Esophagus (tissue), 2 donors: ENCODE data around the gene PRR32. TPM values are rescaled to one million over a fixed set of nuclear protein-coding genes. Genes with fewer than 3 reads are reported as not detected.
"Not testable (repeated sequence)": the region's sequence is repeated elsewhere in the genome, so short reads cannot be mapped to it uniquely, and the experiment has no call there.

ENCODE experiments used
- H3K27ac ChIP-seq, 2 donors: one replicate each; pipeline ENCODE4 v1.5.1; 2013; ENCODE audit warnings: low read depth in 2 of 2, mild to moderate bottlenecking in 2 of 2, inconsistent platforms in 1 of 2, low read length in 1 of 2, moderate library complexity in 1 of 2
- H3K27me3 ChIP-seq, 2 donors: one replicate each; pipeline ENCODE4 v1.6.1; 2013; ENCODE audit warnings: low read length in 2 of 2, control low read depth in 1 of 2, mild to moderate bottlenecking in 1 of 2; ENCODE audit not compliant: insufficient read depth in 2 of 2, control insufficient read depth in 1 of 2
- H3K36me3 ChIP-seq, 2 donors: one replicate each; pipeline ENCODE4 v1.6.1; 2013; ENCODE audit warnings: low read length in 1 of 2; ENCODE audit not compliant: control insufficient read depth in 2 of 2, insufficient read depth in 2 of 2
- H3K4me1 ChIP-seq, 2 donors: one replicate each; pipeline ENCODE4 v1.6.1; 2013; ENCODE audit warnings: low read length in 1 of 2; ENCODE audit not compliant: control insufficient read depth in 2 of 2, insufficient read depth in 2 of 2
- H3K4me3 ChIP-seq, 2 donors: one replicate each; pipeline ENCODE4 v1.5.1; 2013; ENCODE audit warnings: low read length in 2 of 2, mild to moderate bottlenecking in 2 of 2, low read depth in 1 of 2, moderate library complexity in 1 of 2
- H3K9me3 ChIP-seq, 2 donors: one replicate each; pipeline ENCODE4 v1.6.1; 2013; ENCODE audit warnings: mild to moderate bottlenecking in 2 of 2, low read depth in 1 of 2, low read length in 1 of 2, moderate library complexity in 1 of 2; ENCODE audit not compliant: control insufficient read depth in 2 of 2, insufficient read depth in 1 of 2
- WGBS, 2 donors: extraction: QIAGEN DNeasy Blood & Tissue Kit; methylation state at CpG; one replicate each; pipeline ENCODE4 v1.1.7; 2013; 5-methylcytosine and 5-hydroxymethylcytosine counted together
- polyA plus RNA-seq, 2 donors: library from polyadenylated mRNA; stranded (reverse); fragments of 200-250 nt; gene quantifications; one replicate each; pipeline ENCODE4 v1.2.3, GENCODE V29; 2013
- donor health status: healthy with polysubstance abuse.
- donor health status: Bipolar disorder and iron deficiency.

Gene PRR32
- not detected for polyA plus RNA-seq

GRCh38 chrX:126819429-126819828 is at the start of gene PRR32:
Gene PRR32 (plus strand): TSS chrX:126819729. CDS start chrX:126819844, 115 bp downstream.
- H3K4me3 ChIP-seq = no peak within 1 kb of the TSS
- no peaks in the 10 kb centered on the region for H3K4me1 ChIP-seq
- H3K27me3 ChIP-seq = no peaks in the 10 kb centered on the region
- no peak within 1 kb of the TSS for H3K27ac ChIP-seq
- H3K9me3 ChIP-seq = no peaks in the 10 kb centered on the region
- no peaks in the 10 kb centered on the region for H3K36me3 ChIP-seq

GRCh38 chrX:126770179-126770578 is 49.4 kb upstream of the PRR32 start:
- Histone ChIP-seq H3K4me1 (no peaks in the 10 kb centered on the region), H3K27ac (no peak overlapping the region), H3K9me3 (no peaks in the 10 kb centered on the region), H3K4me3 (no peak overlapping the region), H3K27me3 (no peaks in the 10 kb centered on the region), H3K36me3 (no peaks in the 10 kb centered on the region)
- WGBS, 2 donors = 11 to 18% methylated on average over 5 of the region's 5 CpGs

- WGBS, 2 donors = 86 to 95% methylated on average over 2 of the region's 2 CpGs
- Histone ChIP-seq H3K4me3 (no peak overlapping the region), H3K27me3 (no peaks in the 10 kb centered on the region), H3K36me3 (no peaks in the 10 kb centered on the region), H3K27ac (no peak overlapping the region), H3K4me1 (no peaks in the 10 kb centered on the region), H3K9me3 (no peaks in the 10 kb centered on the region)
Measured at GRCh38 chrX:126785539-126785938, 34.0 kb upstream of the PRR32 start.

- H3K27me3 ChIP-seq = no peaks in the 10 kb centered on the region
- H3K9me3 ChIP-seq = no peaks in the 10 kb centered on the region
- WGBS, 2 donors = 72 to 74% methylated on average over 1 of the region's 1 CpG
Measured at GRCh38 chrX:126799059-126799458, 20.5 kb upstream of the PRR32 start.

GRCh38 chrX:126806784-126807183 is 12.7 kb upstream of the PRR32 start:
- 70 to 77% methylated on average over 3 of the region's 3 CpGs for WGBS, 2 donors

More at GRCh38 chrX:126799059-126799458, 20.5 kb upstream of the PRR32 start:
- Histone ChIP-seq H3K36me3 (no peaks in the 10 kb centered on the region), H3K27ac (no peak overlapping the region), H3K4me1 (no peaks in the 10 kb centered on the region), H3K4me3 (no peak overlapping the region)

GRCh38 chrX:126815806-126816205 is 3.7 kb upstream of the PRR32 start:
- Histone ChIP-seq H3K27ac (no peak overlapping the region), H3K4me3 (no peak overlapping the region), H3K27me3 (no peaks in the 10 kb centered on the region), H3K9me3 (no peaks in the 10 kb centered on the region), H3K36me3 (no peaks in the 10 kb centered on the region), H3K4me1 (no peaks in the 10 kb centered on the region)
- 16 to 37% methylated on average over 1 of the region's 1 CpG for WGBS, 2 donors

More at GRCh38 chrX:126806784-126807183, 12.7 kb upstream of the PRR32 start:
- not testable (repeated sequence) for H3K4me3 ChIP-seq, H3K4me1 ChIP-seq, H3K27me3 ChIP-seq, H3K9me3 ChIP-seq, H3K27ac ChIP-seq, H3K36me3 ChIP-seq

GRCh38 chrX:126820700-126821420 is 1.3 kb downstream of the PRR32 start:
- Histone ChIP-seq H3K36me3 (no peaks in the 10 kb centered on the region), H3K27ac (no peak overlapping the region)
- WGBS, 2 donors = 65 to 79% methylated on average over 12 to 13 of the region's 13 CpGs

GRCh38 chrX:126824338-126825007 is 4.9 kb downstream of the PRR32 start:
- Histone ChIP-seq H3K4me1 (no peaks in the 10 kb centered on the region), H3K36me3 (no peaks in the 10 kb centered on the region), H3K27me3 (no peaks in the 10 kb centered on the region), H3K27ac (no peak overlapping the region), H3K9me3 (no peaks in the 10 kb centered on the region), H3K4me3 (no peak overlapping the region)
- WGBS, 2 donors = 43 to 77% methylated on average over 2 of the region's 2 CpGs

More at GRCh38 chrX:126820700-126821420, 1.3 kb downstream of the PRR32 start:
- H3K4me3 ChIP-seq = no peak overlapping the region
- H3K9me3 ChIP-seq = no peaks in the 10 kb centered on the region
- no peaks in the 10 kb centered on the region for H3K27me3 ChIP-seq
- no peaks in the 10 kb centered on the region for H3K4me1 ChIP-seq

- Histone ChIP-seq H3K36me3 (no peaks in the 10 kb centered on the region), H3K9me3 (no peaks in the 10 kb centered on the region), H3K4me1 (no peaks in the 10 kb centered on the region), H3K4me3 (no peak overlapping the region), H3K27ac (no peak overlapping the region), H3K27me3 (no peaks in the 10 kb centered on the region)
- 14 to 21% methylated on average over 1 of the region's 1 CpG for WGBS, 2 donors
Measured at GRCh38 chrX:126825566-126826193, 6.2 kb downstream of the PRR32 start.
